RWPE2 (cell line): Measurements from ENCODE around the gene CD72.

Experiments
- ATAC-seq: fragments of 200-7000 bp; cut with Tn5 transposase; 3 replicates; pipeline ENCODE4 v1.9.1; 2021; ENCODE audit warnings: low read depth
- DNase-seq: peaks from one replicate; pipeline ENCODE4 v3.0.0-alpha.2; 2020; ENCODE audit warnings: low spot score
- H3K27ac ChIP-seq: fragments of 450-650 bp; 2 replicates; pipeline ENCODE4 v1.5.1; 2017; ENCODE audit warnings: mild to moderate bottlenecking; ENCODE audit not compliant: poor library complexity, severe bottlenecking
- H3K27me3 ChIP-seq: fragments of 250-450 bp; sonication (Bioruptor Pico); 2 replicates; pipeline ENCODE4 v1.5.1; 2021; ENCODE audit warnings: mild to moderate bottlenecking, moderate library complexity; ENCODE audit not compliant: insufficient read depth, poor library complexity, severe bottlenecking
- H3K36me3 ChIP-seq: fragments of 250-450 bp; sonication (Bioruptor Pico); 2 replicates; pipeline ENCODE4 v1.5.1; 2020; ENCODE audit warnings: low read depth, mild to moderate bottlenecking, moderate library complexity
- H3K4me1 ChIP-seq: fragments of 250-450 bp; sonication (Bioruptor Pico); 2 replicates; pipeline ENCODE4 v1.5.1; 2021; ENCODE audit warnings: mild to moderate bottlenecking, moderate library complexity; ENCODE audit not compliant: insufficient read depth, poor library complexity, severe bottlenecking
- H3K4me3 ChIP-seq: fragments of 250-450 bp; sonication (Bioruptor Pico); 2 replicates; pipeline ENCODE4 v1.5.1; 2021; ENCODE audit warnings: mild to moderate bottlenecking, moderate library complexity; ENCODE audit not compliant: severe bottlenecking
- H3K9me3 ChIP-seq: fragments of 250-450 bp; sonication (Bioruptor Pico); 2 replicates; pipeline ENCODE4 v1.5.1; 2021; ENCODE audit warnings: mild to moderate bottlenecking, moderate library complexity; ENCODE audit not compliant: severe bottlenecking
- CTCF ChIP-seq: fragments of 450-650 bp; IDR thresholded peaks from one replicate; pipeline ENCODE4 v1.5.1; 2017; ENCODE audit warnings: mild to moderate bottlenecking, moderate library complexity; ENCODE audit not compliant: poor library complexity, severe bottlenecking

Gene CD72

GRCh38 chr9:35629597-35629996 lies 11.4 kb upstream of the CD72 start:
- Histone ChIP-seq H3K9me3 (no peaks in the 10 kb centered on the region), H3K4me3 (no peak overlapping the region), H3K27ac (no peak overlapping the region), H3K4me1 (no peaks in the 10 kb centered on the region), H3K36me3 (no peaks in the 10 kb centered on the region), H3K27me3 (no peaks in the 10 kb centered on the region)
- no peak for DNase-seq
- no peak for TF ChIP-seq CTCF
- ATAC-seq: no peak

- Histone ChIP-seq H3K27ac (no peak overlapping the region), H3K4me1 (no peaks in the 10 kb centered on the region), H3K36me3 (no peaks in the 10 kb centered on the region), H3K27me3 (no peaks in the 10 kb centered on the region), H3K9me3 (no peaks in the 10 kb centered on the region), H3K4me3 (no peak overlapping the region)
- ATAC-seq: no peak
- DNase-seq: no peak
- no peak for TF ChIP-seq CTCF
Measured at GRCh38 chr9:35628389-35628991, 10.3 kb upstream of the CD72 start.

- Histone ChIP-seq H3K4me3 (no peak overlapping the region), H3K4me1 (no peaks in the 10 kb centered on the region), H3K9me3 (no peaks in the 10 kb centered on the region), H3K27ac (no peak overlapping the region), H3K27me3 (no peaks in the 10 kb centered on the region), H3K36me3 (no peaks in the 10 kb centered on the region)
- TF ChIP-seq CTCF: no peak
- DNase-seq (no peak), ATAC-seq (no peak)
Measured at GRCh38 chr9:35627575-35627974, 9.4 kb upstream of the CD72 start.

GRCh38 chr9:35619800-35620158 lies 1.6 kb upstream of the CD72 start:
- no peak overlapping the region for H3K4me3 ChIP-seq

More at GRCh38 chr9:35619800-35620158, 1.6 kb upstream of the CD72 start:
- H3K9me3 ChIP-seq: no peaks in the 10 kb centered on the region
- no peak overlapping the region for H3K27ac ChIP-seq
- H3K4me1 ChIP-seq: no peaks in the 10 kb centered on the region
- DNase-seq (no peak), ATAC-seq (no peak)
- no peaks in the 10 kb centered on the region for H3K36me3 ChIP-seq
- peaks cover 6% of the 10 kb centered on the region for H3K27me3 ChIP-seq
- TF ChIP-seq CTCF: no peak
